Germinal center (tissue), 1 donor: Measurements from ENCODE around the gene DAGLA.
"Not testable (repeated sequence)": the region's sequence is repeated elsewhere in the genome, so short reads cannot be mapped to it uniquely, and the experiment has no call there.

Experiments
- DNase-seq: peaks from one replicate; pipeline ENCODE4 v3.0.0; 2012; ENCODE audit warnings: mixed read lengths, low spot score

Gene DAGLA

GRCh38 chr11:61679893-61680621 lies at the start of gene DAGLA:
DAGLA (plus strand) TSS chr11:61680391; CDS start chr11:61720156, 39,765 bp downstream.
- DNase-seq, result peak; percentile 89

GRCh38 chr11:61632096-61632495 lies 48.1 kb upstream of the DAGLA start:
- no peak for DNase-seq

- DNase-seq, result no peak
These were observed 44.9 kb upstream of the DAGLA start for GRCh38 chr11:61635304-61635703.

- no peak for DNase-seq
These were observed 44.4 kb upstream of the DAGLA start for GRCh38 chr11:61635787-61636186.

- DNase-seq, result no peak
These were observed 43.5 kb upstream of the DAGLA start for GRCh38 chr11:61636676-61637075.

GRCh38 chr11:61637277-61637676 lies 42.9 kb upstream of the DAGLA start:
- no peak for DNase-seq

GRCh38 chr11:61639816-61640443 lies 40.3 kb upstream of the DAGLA start:
- no peak for DNase-seq

GRCh38 chr11:61642162-61642561 lies 38.0 kb upstream of the DAGLA start:
- no peak for DNase-seq

GRCh38 chr11:61645179-61645868 lies 34.9 kb upstream of the DAGLA start:
- peak; percentile 21 for DNase-seq

- no peak for DNase-seq
These were observed 32.7 kb upstream of the DAGLA start for GRCh38 chr11:61647529-61647928.

GRCh38 chr11:61650781-61651571 lies 29.2 kb upstream of the DAGLA start:
- no peak for DNase-seq

- no peak for DNase-seq
These were observed 28.1 kb upstream of the DAGLA start for GRCh38 chr11:61652135-61652534.

GRCh38 chr11:61654397-61654829 lies 25.8 kb upstream of the DAGLA start:
- DNase-seq, result no peak

- DNase-seq, result not testable (repeated sequence)
These were observed 24.7 kb upstream of the DAGLA start for GRCh38 chr11:61655266-61656159.

GRCh38 chr11:61656347-61657077 lies 23.7 kb upstream of the DAGLA start:
- no peak for DNase-seq

GRCh38 chr11:61657566-61658290 lies 22.5 kb upstream of the DAGLA start:
- no peak for DNase-seq

GRCh38 chr11:61659413-61660196 lies 20.6 kb upstream of the DAGLA start:
- no peak for DNase-seq

GRCh38 chr11:61660997-61661396 lies 19.2 kb upstream of the DAGLA start:
- DNase-seq, result not testable (repeated sequence)
